Upper lobe of right lung (tissue), 1 donor: Measurements from ENCODE around the gene NKX6-1. TPM values are rescaled to one million over a fixed set of nuclear protein-coding genes. Genes with fewer than 3 reads are reported as not detected.

Experiments
- ATAC-seq: fragments of 200-7000 bp; cut with Tn5 transposase; one replicate; pipeline ENCODE4 v1.9.1; 2020; ENCODE audit warnings: mild to moderate bottlenecking, moderate library complexity
- DNase-seq: peaks from one replicate; pipeline ENCODE4 v3.0.0-alpha.2; 2020
- H3K27ac ChIP-seq: fragments of 200-600 bp; one replicate; pipeline ENCODE4 v1.8.0; 2022
- H3K27me3 ChIP-seq: fragments of 200-600 bp; one replicate; pipeline ENCODE4 v1.8.0; 2022; ENCODE audit warnings: mild to moderate bottlenecking
- H3K36me3 ChIP-seq: fragments of 200-600 bp; one replicate; pipeline ENCODE4 v1.8.0; 2022
- H3K4me1 ChIP-seq: fragments of 200-600 bp; one replicate; pipeline ENCODE4 v1.8.0; 2022
- H3K4me3 ChIP-seq: fragments of 200-600 bp; one replicate; pipeline ENCODE4 v1.8.0; 2022; ENCODE audit warnings: mild to moderate bottlenecking
- H3K9me3 ChIP-seq: fragments of 200-600 bp; one replicate; pipeline ENCODE4 v1.8.0; 2022
- CTCF ChIP-seq: fragments of 200-600 bp; IDR thresholded peaks from one replicate; pipeline ENCODE4 v1.8.0; 2022; ENCODE audit warnings: antibody characterized with exemption
- intact Hi-C: fragments of 100-400 bp; cut with DNase I; formaldehyde crosslinking; loops from one replicate; pipeline ENCODE4 v1.11.0; 2022
- total RNA-seq: library from RNA; stranded (reverse); fragmentation: NEBNext Ultra II Directional; extraction: Animal tissue kit (Norgen Biotek cat#: 25700); gene quantifications from one replicate; pipeline ENCODE4 v1.2.1, GENCODE V29; 2021
- donor health status: DM: no; HTN: yes; CAD: no; lungs with severe emphysema.

Gene NKX6-1
- total RNA-seq, 1 donor from 2014 or later = not detected

GRCh38 chr4:84494531-84494930 lies 4.6 kb downstream of the NKX6-1 start:
- H3K4me1 ChIP-seq = peaks cover 20% of the 10 kb centered on the region
- ATAC-seq = no peak
- H3K27ac ChIP-seq = no peak overlapping the region
- H3K4me3 ChIP-seq = no peak overlapping the region
- intact Hi-C loops = no loop called here
- no peak for DNase-seq
- H3K27me3 ChIP-seq = peaks cover 98% of the 10 kb centered on the region
- no peaks in the 10 kb centered on the region for H3K9me3 ChIP-seq
- no peaks in the 10 kb centered on the region for H3K36me3 ChIP-seq
- TF ChIP-seq CTCF = no peak

- DNase-seq (no peak), ATAC-seq (no peak)
- intact Hi-C loops = no loop called here
- peaks cover 17% of the 10 kb centered on the region for H3K4me1 ChIP-seq
- H3K27me3 ChIP-seq = peaks cover 97% of the 10 kb centered on the region
- H3K9me3 ChIP-seq = no peaks in the 10 kb centered on the region
- H3K4me3 ChIP-seq = no peak overlapping the region
- TF ChIP-seq CTCF = no peak
- H3K36me3 ChIP-seq = no peaks in the 10 kb centered on the region
- H3K27ac ChIP-seq = no peak overlapping the region
Measured at GRCh38 chr4:84494076-84494475, 5.0 kb downstream of the NKX6-1 start.

DNA sequence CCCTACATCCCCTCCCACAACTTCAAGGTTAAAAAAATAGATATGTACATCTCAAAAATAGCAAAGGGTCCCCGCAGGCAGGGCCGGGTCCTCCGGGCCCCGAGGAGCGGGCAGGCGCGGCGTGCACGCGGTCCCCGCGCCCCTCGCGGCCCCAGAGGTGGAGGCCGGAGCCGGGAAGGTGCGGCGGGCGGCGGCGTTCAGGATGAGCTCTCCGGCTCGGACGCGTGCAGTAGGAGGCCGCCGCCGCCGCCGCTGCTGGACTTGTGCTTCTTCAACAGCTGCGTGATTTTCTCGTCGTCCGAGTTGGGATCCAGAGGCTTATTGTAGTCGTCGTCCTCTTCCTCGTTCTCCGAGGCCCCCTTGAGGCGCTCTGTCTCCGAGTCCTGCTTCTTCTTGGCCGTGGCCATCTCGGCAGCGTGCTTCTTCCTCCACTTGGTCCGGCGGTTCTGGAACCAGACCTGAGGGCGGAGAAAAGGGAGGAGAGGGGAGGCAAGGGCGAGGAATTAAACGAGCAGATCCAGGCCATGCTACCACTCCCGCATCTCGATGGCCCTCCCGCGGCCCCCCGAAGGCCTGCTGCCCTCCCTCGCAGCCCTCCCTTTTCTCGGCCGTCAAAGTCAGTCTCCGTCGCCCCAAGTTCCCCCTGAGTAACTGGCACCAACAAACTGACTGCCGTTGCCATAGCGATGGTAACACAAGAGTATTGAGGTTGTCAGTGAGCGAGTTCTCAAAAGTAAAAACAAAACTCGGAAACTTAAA lies 5.8 kb downstream of the NKX6-1 start:
- ATAC-seq = no peak
- intact Hi-C loops = no loop called here
- DNase-seq = no peak
- no peak overlapping the region for H3K4me3 ChIP-seq
- H3K27ac ChIP-seq = no peak overlapping the region
- no peak for TF ChIP-seq CTCF
- peaks cover 97% of the 10 kb centered on the region for H3K27me3 ChIP-seq
- H3K9me3 ChIP-seq = no peaks in the 10 kb centered on the region
- H3K4me1 ChIP-seq = peaks cover 9% of the 10 kb centered on the region
- no peaks in the 10 kb centered on the region for H3K36me3 ChIP-seq

- H3K4me1 ChIP-seq = peaks cover 3% of the 10 kb centered on the region
- H3K4me3 ChIP-seq = no peak overlapping the region
- no peaks in the 10 kb centered on the region for H3K36me3 ChIP-seq
- ATAC-seq (no peak), DNase-seq (no peak)
- H3K27ac ChIP-seq = no peak overlapping the region
- TF ChIP-seq CTCF = no peak
- no peaks in the 10 kb centered on the region for H3K9me3 ChIP-seq
- intact Hi-C loops = no loop called here
- peaks cover 96% of the 10 kb centered on the region for H3K27me3 ChIP-seq
Measured at GRCh38 chr4:84492737-84493091, 6.4 kb downstream of the NKX6-1 start.

- intact Hi-C loops = no loop called here
- Histone ChIP-seq H3K9me3 (no peaks in the 10 kb centered on the region), H3K36me3 (no peaks in the 10 kb centered on the region), H3K4me1 (peaks cover 1% of the 10 kb centered on the region), H3K4me3 (no peak overlapping the region), H3K27me3 (peaks cover 96% of the 10 kb centered on the region), H3K27ac (no peak overlapping the region)
- ATAC-seq (no peak), DNase-seq (no peak)
- no peak for TF ChIP-seq CTCF
Measured at GRCh38 chr4:84492290-84492689, 6.8 kb downstream of the NKX6-1 start.

DNA sequence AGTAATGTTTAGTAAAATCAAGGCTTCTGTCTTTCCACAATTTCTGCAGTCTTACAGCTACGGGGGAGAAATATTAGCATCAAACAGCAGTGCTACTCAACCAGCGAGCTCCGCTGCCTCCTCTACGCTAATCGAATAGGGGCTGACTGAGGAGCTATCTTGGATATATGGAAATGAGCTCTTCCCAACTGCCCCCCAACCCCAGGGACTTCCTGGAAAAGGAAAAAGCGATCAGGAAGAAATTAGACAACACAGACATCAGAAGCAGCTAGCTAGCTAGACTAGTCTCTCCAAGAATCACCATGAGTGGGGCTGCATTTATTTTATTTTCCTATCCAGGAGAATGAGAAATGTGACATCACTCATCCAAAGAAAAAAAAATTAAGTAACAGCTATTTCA lies 7.6 kb downstream of the NKX6-1 start:
- no peak for DNase-seq
- no peak for TF ChIP-seq CTCF
- H3K27me3 ChIP-seq = peaks cover 96% of the 10 kb centered on the region

More for the DNA sequence above, 7.6 kb downstream of the NKX6-1 start:
- Histone ChIP-seq H3K4me3 (no peak overlapping the region), H3K36me3 (no peaks in the 10 kb centered on the region), H3K4me1 (no peaks in the 10 kb centered on the region), H3K27ac (no peak overlapping the region), H3K9me3 (no peaks in the 10 kb centered on the region)
- no peak for ATAC-seq
- intact Hi-C loops = no loop called here
